ENCODE results near the gene TSN.

The TSN gene

GRCh38 chr2:121803503-121803902 is 48.1 kb downstream of the TSN start:
- TF ChIP-seq ZNF670 (tag by site-specific recombination; IDR thresholded peaks at IDR 0.05; ENCODE audit: low read depth) (no peak), ZEB2 (tag by site-specific recombination; IDR thresholded peaks at IDR 0.05) (no peak), ZBTB10 (tag by site-specific recombination; IDR thresholded peaks at IDR 0.05) (no peak), SP3 (tag by site-specific recombination; IDR thresholded peaks at IDR 0.05) (no peak), ZNF658 (tag by site-specific recombination; IDR thresholded peaks at IDR 0.05) (no peak), GLI2 (tag by site-specific recombination; IDR thresholded peaks at IDR 0.05; ENCODE audit: borderline replicate concordance, low read depth) (no peak), PBX3 (CRISPR knock-in tag; IDR thresholded peaks at IDR 0.05) (no peak), BCL11B (tag by site-specific recombination; IDR thresholded peaks at IDR 0.05; ENCODE audit: low read depth) (no peak), ZNF2 (tag by site-specific recombination; IDR thresholded peaks at IDR 0.05) (no peak), ZNF48 (tag by site-specific recombination; IDR thresholded peaks at IDR 0.05) (no peak), ZNF324 (tag by site-specific recombination; IDR thresholded peaks at IDR 0.05) (no peak), CTCF (tag by site-specific recombination; IDR thresholded peaks at IDR 0.05) (no peak), SP7 (tag by site-specific recombination; IDR thresholded peaks at IDR 0.05) (no peak)
- no peak overlapping the region for H3K27ac ChIP-seq (ENCODE audit: extremely low read depth, low read depth, low read length)
- CTCF ChIA-PET: interaction anchor here (0.6 to 1.7 kb wide), 4 partner anchors 8 to 704 kb away, joined by 3 to 4 read pairs (median 3); no protein-coding TSS in a partner anchor

GRCh38 chr2:121804340-121804739 is 48.9 kb downstream of the TSN start:
- POLR2A ChIA-PET: interaction anchor here (0.7 kb wide), 1 partner anchor 36 kb away, joined by 3 read pairs; no protein-coding TSS in a partner anchor
- Histone ChIP-seq H3K9me3 (ENCODE audit: control insufficient read depth, insufficient read depth, low read depth, low read length) (no peaks in the 10 kb centered on the region), H3K4me3 (ENCODE audit: low read depth, low read length) (no peak overlapping the region), H3K27ac (ENCODE audit: extremely low read depth, low read depth, low read length) (no peak overlapping the region), H3K36me3 (ENCODE audit: control insufficient read depth in 2 of 2, insufficient read depth in 1 of 2, low read length in 2 of 2) (no peaks in the 10 kb centered on the region), H3K4me1 (ENCODE audit: control insufficient read depth, insufficient read depth, low read length) (peaks cover 9% of the 10 kb centered on the region)
- CTCF ChIA-PET: interaction anchor here (0.7 to 1.7 kb wide), 4 partner anchors 169 to 705 kb away, joined by 3 read pairs; no protein-coding TSS in a partner anchor
- TF ChIP-seq ZNF658 (tag by site-specific recombination; IDR thresholded peaks at IDR 0.05) (no peak), ZNF585B (tag by site-specific recombination; IDR thresholded peaks at IDR 0.05) (no peak), ZNF114 (tag by site-specific recombination; IDR thresholded peaks at IDR 0.05) (no peak), ZNF202 (tag by site-specific recombination; IDR thresholded peaks at IDR 0.05; ENCODE audit: borderline replicate concordance) (no peak), KLF16 (tag by site-specific recombination; IDR thresholded peaks at IDR 0.05) (no peak), ZNF600 (tag by site-specific recombination; IDR thresholded peaks at IDR 0.05) (peak; percentile 70; the same call in 1 of the 2 replicates), ZNF488 (tag by site-specific recombination; IDR thresholded peaks at IDR 0.05) (no peak), PRDM1 (tag by site-specific recombination; IDR thresholded peaks at IDR 0.05) (0 out of 2 replicates have a peak, but pooled peaks have one; percentile 5), KLF9 (tag by site-specific recombination; IDR thresholded peaks at IDR 0.05; ENCODE audit: low read depth) (no peak), YY1 (tag by site-specific recombination; IDR thresholded peaks at IDR 0.05) (no peak), MZF1 (tag by site-specific recombination; IDR thresholded peaks at IDR 0.05; ENCODE audit: borderline replicate concordance) (peak; percentile 24; the same call in 1 of the 2 replicates), ZBTB8A (tag by site-specific recombination; IDR thresholded peaks at IDR 0.05) (peak; percentile 30; the same call in 1 of the 2 replicates), ZNF121 (tag by site-specific recombination; IDR thresholded peaks at IDR 0.05) (no peak), ZNF521 (tag by site-specific recombination; IDR thresholded peaks at IDR 0.05) (no peak), ZNF830 (tag by site-specific recombination; IDR thresholded peaks at IDR 0.05; ENCODE audit: low read depth) (no peak), HIC1 (tag by site-specific recombination; IDR thresholded peaks at IDR 0.05) (no peak), ZNF707 (tag by site-specific recombination; IDR thresholded peaks at IDR 0.05) (no peak)

More at GRCh38 chr2:121803503-121803902, 48.1 kb downstream of the TSN start:
- Histone ChIP-seq H3K4me3 (ENCODE audit: low read depth, low read length) (no peak overlapping the region), H3K9me3 (ENCODE audit: control insufficient read depth, insufficient read depth, low read depth, low read length) (no peaks in the 10 kb centered on the region), H3K36me3 (ENCODE audit: control insufficient read depth in 2 of 2, insufficient read depth in 1 of 2, low read length in 2 of 2) (no peaks in the 10 kb centered on the region), H3K4me1 (ENCODE audit: control insufficient read depth, insufficient read depth, low read length) (peaks cover 9% of the 10 kb centered on the region)
- POLR2A ChIA-PET: no interaction called here

Data from HEK293 (cell line).